AG09309 (cell line): Measurements from ENCODE around the gene SEMA3E.

Experiments used
- DNase-seq: peaks from one replicate; pipeline ENCODE4 v3.0.0-alpha.2; 2010; ENCODE audit warnings: low read depth
- H3K4me3 ChIP-seq: 2 replicates; pipeline ENCODE4 v1.5.1; 2011; ENCODE audit warnings: mild to moderate bottlenecking, low read depth, low read length, moderate library complexity; ENCODE audit not compliant: control insufficient read depth
- TF ChIP-seq, protein P1 (sequence below): IDR thresholded peaks from 2 replicates; pipeline ENCODE4 v1.5.1; 2011; ENCODE audit warnings: mild to moderate bottlenecking, low read depth, low read length, inconsistent platforms; ENCODE audit not compliant: insufficient read depth, control insufficient read depth; ENCODE audit errors: missing control alignments

Gene SEMA3E

DNA sequence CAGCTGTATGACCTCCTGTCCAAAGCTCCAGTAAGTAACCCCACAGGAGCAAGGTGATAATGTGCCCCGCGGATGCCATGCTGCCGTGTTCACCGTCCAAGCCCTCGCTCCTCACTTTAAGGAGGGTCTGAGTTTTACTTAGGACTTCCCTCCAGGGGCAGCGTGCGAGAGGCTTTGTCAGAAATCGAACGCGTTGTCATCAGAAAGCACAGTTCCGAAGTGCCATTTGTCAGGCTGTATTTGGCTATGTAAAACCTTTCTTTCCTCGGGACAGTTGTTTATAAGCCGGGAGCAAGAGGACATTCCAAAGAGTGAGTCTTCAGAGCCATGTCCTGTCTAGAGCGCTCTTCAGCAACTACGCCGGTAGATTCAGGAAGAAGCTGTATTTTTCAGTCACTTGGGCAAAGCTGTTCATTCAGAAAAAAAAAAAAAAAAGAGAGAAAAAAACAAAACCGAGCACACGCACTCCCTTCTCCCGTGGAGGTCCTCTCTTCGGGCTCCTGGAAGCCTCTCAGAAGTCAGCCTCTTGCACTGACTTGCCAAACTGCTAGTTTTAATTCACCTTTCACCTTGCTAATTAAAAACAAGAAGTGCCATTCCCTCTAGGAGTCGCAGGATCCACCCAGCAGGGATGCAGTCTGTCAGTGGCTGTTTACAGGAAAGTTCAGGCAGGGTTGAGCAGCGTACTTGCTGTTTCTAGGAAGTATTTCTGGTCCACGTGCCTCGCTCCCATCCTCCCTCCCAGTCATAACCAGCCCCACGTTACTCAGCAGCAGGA, at the start of gene SEMA3E:
SEMA3E (minus strand) TSS at position 676 of the 778 bp plus-strand sequence.
- peak within 1 kb of the TSS; percentile 3; the same call in 1 of the 2 replicates for H3K4me3 ChIP-seq
- TF ChIP-seq, protein P1, sequence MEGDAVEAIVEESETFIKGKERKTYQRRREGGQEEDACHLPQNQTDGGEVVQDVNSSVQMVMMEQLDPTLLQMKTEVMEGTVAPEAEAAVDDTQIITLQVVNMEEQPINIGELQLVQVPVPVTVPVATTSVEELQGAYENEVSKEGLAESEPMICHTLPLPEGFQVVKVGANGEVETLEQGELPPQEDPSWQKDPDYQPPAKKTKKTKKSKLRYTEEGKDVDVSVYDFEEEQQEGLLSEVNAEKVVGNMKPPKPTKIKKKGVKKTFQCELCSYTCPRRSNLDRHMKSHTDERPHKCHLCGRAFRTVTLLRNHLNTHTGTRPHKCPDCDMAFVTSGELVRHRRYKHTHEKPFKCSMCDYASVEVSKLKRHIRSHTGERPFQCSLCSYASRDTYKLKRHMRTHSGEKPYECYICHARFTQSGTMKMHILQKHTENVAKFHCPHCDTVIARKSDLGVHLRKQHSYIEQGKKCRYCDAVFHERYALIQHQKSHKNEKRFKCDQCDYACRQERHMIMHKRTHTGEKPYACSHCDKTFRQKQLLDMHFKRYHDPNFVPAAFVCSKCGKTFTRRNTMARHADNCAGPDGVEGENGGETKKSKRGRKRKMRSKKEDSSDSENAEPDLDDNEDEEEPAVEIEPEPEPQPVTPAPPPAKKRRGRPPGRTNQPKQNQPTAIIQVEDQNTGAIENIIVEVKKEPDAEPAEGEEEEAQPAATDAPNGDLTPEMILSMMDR = no peak
- DNase-seq = no peak

DNA sequence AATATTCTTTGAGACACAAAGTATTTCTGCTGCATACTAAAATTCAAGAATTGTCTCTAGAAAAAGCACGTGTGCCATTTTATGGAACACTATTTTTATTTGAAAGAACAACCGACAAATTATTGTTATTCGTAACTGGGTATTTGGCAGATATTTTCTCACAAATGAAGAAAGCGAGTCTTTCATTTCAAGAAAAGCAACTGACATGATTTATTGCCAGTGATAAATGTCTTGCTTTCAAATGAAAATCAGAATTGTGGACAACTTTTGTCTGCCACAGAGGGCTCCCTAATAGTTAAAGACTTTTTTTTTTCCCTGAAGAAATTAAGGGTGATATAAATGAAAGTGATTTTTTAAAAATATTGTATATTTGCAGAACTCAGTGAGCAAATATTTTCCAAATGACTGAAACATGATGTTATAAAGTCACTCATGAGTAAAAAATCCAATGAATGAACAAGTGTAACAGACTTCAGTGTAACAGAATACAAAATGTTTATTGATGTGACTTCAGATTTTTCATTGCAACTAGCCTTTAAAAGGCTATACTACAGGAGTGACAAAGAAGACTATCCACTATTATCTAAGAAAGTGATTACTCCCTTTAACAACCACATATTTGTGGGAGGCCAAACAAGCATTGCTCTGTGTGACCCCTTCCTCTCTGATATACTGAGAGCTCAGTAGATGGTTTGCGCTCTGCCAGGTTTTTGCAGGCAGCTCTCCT, 49.0 kb upstream of the SEMA3E start:
- DNase-seq = no peak
- no peak overlapping the region for H3K4me3 ChIP-seq
- TF ChIP-seq, protein P1 = no peak

DNA sequence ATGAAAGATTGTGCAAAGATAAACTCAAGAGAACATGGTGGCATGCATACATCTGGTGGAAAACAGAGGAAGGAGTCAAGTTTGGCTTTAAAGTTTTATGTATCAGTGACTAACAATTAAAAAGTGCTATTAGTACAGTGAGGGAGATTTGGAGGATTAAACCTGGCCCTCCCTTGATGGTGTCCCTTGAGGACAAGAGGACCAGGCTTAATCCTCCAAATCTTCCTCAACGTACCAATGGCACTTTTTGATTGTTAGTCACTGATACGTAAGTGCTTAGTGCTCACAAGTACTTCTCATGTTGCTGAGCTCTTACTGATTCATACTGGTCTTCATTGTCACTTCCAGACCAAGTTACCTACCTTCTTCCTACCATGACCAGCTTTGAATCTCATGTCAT, 47.2 kb upstream of the SEMA3E start:
- DNase-seq = no peak
- no peak overlapping the region for H3K4me3 ChIP-seq

DNA sequence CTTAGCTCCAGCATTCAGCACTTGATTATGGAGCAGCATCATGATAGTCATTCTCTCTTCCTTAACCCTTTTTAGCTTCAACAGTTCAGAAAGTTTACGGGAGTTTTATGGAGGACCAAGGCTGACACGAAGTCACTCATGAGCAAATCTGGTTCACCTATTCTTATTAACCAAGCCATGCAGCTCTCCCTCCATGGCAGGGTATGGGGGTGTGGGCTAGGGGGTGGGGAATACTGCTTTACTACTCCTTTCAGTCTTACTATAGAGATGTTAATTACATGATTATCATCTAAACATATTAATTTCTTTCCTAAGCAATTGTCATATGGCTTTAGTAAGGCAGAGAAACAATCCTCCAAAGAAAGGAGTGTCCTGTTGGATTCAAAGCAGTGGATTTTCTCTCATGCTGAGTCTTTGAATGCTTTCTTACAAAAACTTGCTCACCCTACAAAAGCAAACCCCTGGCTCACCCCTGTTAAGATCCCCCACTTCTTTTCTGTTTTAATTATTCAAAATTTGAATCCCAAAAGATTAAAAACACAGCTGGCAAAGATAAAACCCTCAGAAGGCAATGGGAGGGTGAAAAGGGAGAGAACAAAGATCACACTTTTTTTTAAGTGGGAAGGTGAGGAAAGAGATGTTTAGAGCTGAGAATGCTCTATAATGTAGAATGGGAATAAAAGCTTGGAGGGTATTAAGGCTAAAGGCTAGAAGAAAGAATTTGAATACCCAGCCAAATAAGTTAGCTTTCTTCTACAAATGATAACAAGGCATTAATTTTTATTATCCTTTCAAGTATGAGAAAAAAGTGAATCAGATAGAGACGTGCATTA, 46.4 kb upstream of the SEMA3E start:
- TF ChIP-seq, protein P1 = no peak
- DNase-seq = no peak
- no peak overlapping the region for H3K4me3 ChIP-seq

More for the DNA sequence above, 47.2 kb upstream of the SEMA3E start:
- TF ChIP-seq, protein P1 = no peak

DNA sequence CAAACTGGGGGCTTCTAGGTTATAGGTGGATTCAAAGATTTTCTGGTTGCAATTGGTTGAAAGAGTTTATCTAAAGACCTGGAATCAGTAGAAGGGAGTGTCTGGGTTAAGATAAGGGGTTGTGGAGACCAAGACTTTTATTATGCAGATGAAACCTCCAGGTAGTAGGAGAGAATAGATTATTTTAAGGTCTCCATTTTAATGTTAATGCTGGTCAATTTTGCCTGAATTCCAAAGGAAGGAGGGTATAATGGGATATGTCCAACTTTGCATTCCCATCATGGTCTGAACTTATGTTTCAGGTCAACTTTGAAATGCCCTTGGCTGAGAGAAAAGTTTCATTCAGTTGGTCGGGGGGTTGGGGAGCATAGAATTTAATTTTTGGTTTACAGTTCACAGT, 44.3 kb upstream of the SEMA3E start:
- no peak overlapping the region for H3K4me3 ChIP-seq
- DNase-seq = no peak
- TF ChIP-seq, protein P1 = no peak

DNA sequence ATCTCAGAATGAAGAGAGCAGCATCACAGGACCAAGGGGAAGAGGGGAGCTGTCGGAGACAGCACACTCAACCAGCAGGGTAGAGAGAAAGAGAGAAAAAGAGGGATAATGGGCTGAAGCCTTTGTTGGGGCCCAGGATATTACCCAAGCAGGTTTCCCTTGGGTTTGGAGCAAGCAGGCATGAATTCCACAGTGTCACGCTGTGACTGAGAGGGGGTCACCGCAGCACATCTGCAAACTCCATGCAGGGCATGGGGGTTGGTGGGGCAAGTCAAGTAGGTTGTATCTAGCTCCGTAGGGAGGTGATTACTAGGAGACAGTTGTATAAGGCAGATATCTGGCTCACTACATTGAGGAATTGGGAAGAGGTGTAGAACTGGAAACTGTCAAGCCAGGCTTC, 42.2 kb upstream of the SEMA3E start:
- no peak for DNase-seq
- TF ChIP-seq, protein P1 = no peak
- H3K4me3 ChIP-seq = no peak overlapping the region
